Psoas muscle (tissue), 8 donors: ENCODE measurements around the gene SIGLEC5. TPM values are rescaled to one million over a fixed set of nuclear protein-coding genes. Genes with fewer than 3 reads are reported as not detected.
A peak's percentile ranks its signal among the peaks of the same experiment; 100 is the strongest.

Source experiments
- ATAC-seq, 4 donors: fragments of 200-7000 bp; cut with Tn5 transposase; one replicate each; pipeline ENCODE4 v1.9.1; 2020; ENCODE audit warnings: moderate library complexity in 3 of 4, mild to moderate bottlenecking in 2 of 4
- DNase-seq, 2 donors: peaks; one replicate each; pipeline ENCODE4 v3.0.0-alpha.2; 2020
- H3K27ac ChIP-seq: fragments of 200-600 bp; one replicate; pipeline ENCODE4 v1.8.0; 2022
- H3K27me3 ChIP-seq, 3 donors: fragments of 200-600 bp in 1 of 3; one replicate each; pipeline versions ENCODE4 v1.6.1 to v1.8.0; 2013 to 2022; ENCODE audit warnings: low read length in 2 of 3, mild to moderate bottlenecking in 2 of 3, moderate library complexity in 1 of 3; ENCODE audit not compliant: insufficient read depth in 3 of 3
- H3K36me3 ChIP-seq, 2 donors: fragments of 200-600 bp in 1 of 2; one replicate each; pipeline versions ENCODE4 v1.6.1 to v1.8.0; 2013 to 2022; ENCODE audit warnings: low read depth in 1 of 2, mild to moderate bottlenecking in 1 of 2, moderate library complexity in 1 of 2; ENCODE audit not compliant: insufficient read depth in 1 of 2
- H3K4me1 ChIP-seq: fragments of 200-600 bp; one replicate; pipeline ENCODE4 v1.8.0; 2022
- H3K4me3 ChIP-seq: fragments of 200-600 bp; one replicate; pipeline ENCODE4 v1.8.0; 2022; ENCODE audit warnings: mild to moderate bottlenecking
- H3K9me3 ChIP-seq: fragments of 200-600 bp; one replicate; pipeline ENCODE4 v1.8.0; 2022
- WGBS, 3 donors: extraction: QIAGEN DNeasy Blood & Tissue Kit; methylation state at CpG; one replicate each; pipeline versions ENCODE4 v1.1.6 to v1.1.7; 2013; 5-methylcytosine and 5-hydroxymethylcytosine counted together
- intact Hi-C, 2 donors: fragments of 100-400 bp; cut with DNase I; formaldehyde crosslinking; loops; one replicate each; pipeline versions ENCODE4 v1.11.0 to v1.14.2; 2022
- polyA plus RNA-seq, 3 donors: library from polyadenylated mRNA; stranded (reverse); fragments of 200-250 nt; gene quantifications; one replicate each; pipeline ENCODE4 v1.2.3, GENCODE V29; 2013
- total RNA-seq, 4 donors: library from RNA; stranded (reverse); fragmentation: NEBNext Ultra II Directional in 2 of 4; extraction: Animal tissue kit (Norgen Biotek cat#: 25700) in 2 of 4; gene quantifications; one replicate each; pipeline versions ENCODE4 v1.2.1 to v1.2.4, GENCODE V29; 2021 to 2023
- TF ChIP-seq, protein P1 (sequence below): fragments of 200-600 bp; IDR thresholded peaks from one replicate; pipeline ENCODE4 v1.8.0; 2022; ENCODE audit warnings: antibody characterized with exemption
- donor health status: healthy with polysubstance abuse.
- donor health status: DM: no; HTN: no; CAD: no; lungs with moderate emphysema.
- donor health status: Bipolar disorder and iron deficiency.
- donor health status: healthy.
- donor health status: DM: yes; HTN: yes; CAD: no.
- donor health status: DM: no; HTN: no; CAD: no.
- donor health status: DM: no; HTN: no; CAD: no.
- donor health status: DM: yes; HTN: yes; CAD: no.

Gene SIGLEC5
- total and polyA plus RNA-seq, 7 donors: 0.01 to 0.65 (median 0.56) TPM; not detected in 4

DNA sequence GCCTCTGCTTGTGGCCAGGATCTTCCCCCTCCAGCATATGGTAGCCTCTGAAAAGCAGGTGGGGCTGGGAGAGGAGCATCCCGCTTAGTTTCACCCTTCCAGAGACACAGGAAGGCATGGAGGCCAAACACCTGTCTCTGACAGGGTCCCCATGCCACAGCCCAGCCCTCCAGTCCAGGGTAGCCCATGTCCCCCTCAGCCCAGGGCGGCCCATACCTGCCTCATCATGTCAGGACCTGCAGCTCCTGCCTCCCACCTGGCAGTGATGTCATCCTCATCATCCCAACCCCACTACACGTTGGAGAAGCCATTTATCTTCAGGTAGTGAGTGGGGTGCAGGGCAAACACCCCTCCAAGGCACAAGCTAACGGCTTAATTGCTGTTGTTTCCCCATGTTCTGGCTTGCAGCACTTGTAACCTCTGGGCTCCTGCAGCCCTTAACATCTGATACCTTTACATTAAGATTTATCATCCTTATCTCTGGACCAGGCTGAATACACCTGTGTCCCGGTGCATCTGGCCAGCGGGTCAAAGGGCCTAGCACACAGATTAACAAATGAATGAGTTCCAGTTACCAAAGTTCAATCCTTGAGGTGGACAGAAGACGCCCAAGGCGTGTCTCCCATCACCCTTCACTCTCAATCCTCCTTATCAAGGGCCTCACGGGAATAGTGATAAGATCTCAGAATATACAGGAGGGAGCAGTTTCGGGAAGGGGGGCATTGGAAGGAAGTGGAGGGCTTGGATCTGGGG, 36.9 kb downstream of the SIGLEC5 start:
- intact Hi-C loops: loop anchor here in 1 of 2 donors (2.0 to 5.0 kb wide), 2 partner anchors 21 to 481 kb away; no protein-coding TSS in a partner anchor
- 26 to 35% (median 30%) methylated on average over 10 of the region's 10 CpGs for WGBS, 3 donors
- H3K27ac ChIP-seq: no peak overlapping the region
- H3K9me3 ChIP-seq: peaks cover 14% of the 10 kb centered on the region
- H3K27me3 ChIP-seq: peaks cover 0 to 2% (median 0%) of the 10 kb centered on the region in 3 donors
- H3K4me3 ChIP-seq: peak overlapping the region; percentile 81
- peaks cover 2 to 4% of the 10 kb centered on the region in 2 donors for H3K36me3 ChIP-seq
- DNase-seq (no peak), ATAC-seq (no peak)
- H3K4me1 ChIP-seq: peaks cover 6% of the 10 kb centered on the region
- TF ChIP-seq, protein P1, sequence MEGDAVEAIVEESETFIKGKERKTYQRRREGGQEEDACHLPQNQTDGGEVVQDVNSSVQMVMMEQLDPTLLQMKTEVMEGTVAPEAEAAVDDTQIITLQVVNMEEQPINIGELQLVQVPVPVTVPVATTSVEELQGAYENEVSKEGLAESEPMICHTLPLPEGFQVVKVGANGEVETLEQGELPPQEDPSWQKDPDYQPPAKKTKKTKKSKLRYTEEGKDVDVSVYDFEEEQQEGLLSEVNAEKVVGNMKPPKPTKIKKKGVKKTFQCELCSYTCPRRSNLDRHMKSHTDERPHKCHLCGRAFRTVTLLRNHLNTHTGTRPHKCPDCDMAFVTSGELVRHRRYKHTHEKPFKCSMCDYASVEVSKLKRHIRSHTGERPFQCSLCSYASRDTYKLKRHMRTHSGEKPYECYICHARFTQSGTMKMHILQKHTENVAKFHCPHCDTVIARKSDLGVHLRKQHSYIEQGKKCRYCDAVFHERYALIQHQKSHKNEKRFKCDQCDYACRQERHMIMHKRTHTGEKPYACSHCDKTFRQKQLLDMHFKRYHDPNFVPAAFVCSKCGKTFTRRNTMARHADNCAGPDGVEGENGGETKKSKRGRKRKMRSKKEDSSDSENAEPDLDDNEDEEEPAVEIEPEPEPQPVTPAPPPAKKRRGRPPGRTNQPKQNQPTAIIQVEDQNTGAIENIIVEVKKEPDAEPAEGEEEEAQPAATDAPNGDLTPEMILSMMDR: no peak

DNA sequence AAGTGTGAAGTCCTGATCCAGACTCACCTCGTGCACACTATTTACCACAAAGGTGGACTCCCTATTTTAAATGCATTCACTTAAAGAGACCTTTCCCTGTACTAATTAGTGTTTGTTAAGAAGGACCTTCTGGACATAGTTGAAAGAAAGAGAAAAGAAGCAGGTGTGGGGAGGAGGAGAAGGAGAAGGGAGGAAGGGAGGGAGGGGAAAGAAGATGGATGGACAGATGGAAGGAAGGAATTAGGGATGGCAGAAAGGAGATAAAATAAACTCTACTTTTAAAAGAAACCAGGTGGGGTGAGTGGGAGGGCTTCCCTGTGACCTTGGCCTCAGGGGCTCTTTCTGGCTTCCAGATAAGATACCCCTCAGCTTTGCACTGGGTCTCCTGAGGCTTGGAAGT, 37.7 kb downstream of the SIGLEC5 start:
- no peak for DNase-seq
- peaks cover 22% of the 10 kb centered on the region for H3K9me3 ChIP-seq
- H3K27ac ChIP-seq: no peak overlapping the region
- no peaks in the 10 kb centered on the region for H3K27me3 ChIP-seq
- WGBS, 3 donors: 76 to 81% (median 78%) methylated on average over 1 of the region's 1 CpG
- TF ChIP-seq, protein P1: no peak
- H3K4me3 ChIP-seq: no peak overlapping the region
- H3K36me3 ChIP-seq: peaks cover 9 to 12% of the 10 kb centered on the region in 2 donors
- no peak for ATAC-seq
- intact Hi-C loops: loop anchor here in 1 of 2 donors (2.0 to 5.0 kb wide), 2 partner anchors 20 to 480 kb away; no protein-coding TSS in a partner anchor
- H3K4me1 ChIP-seq: peaks cover 6% of the 10 kb centered on the region

DNA sequence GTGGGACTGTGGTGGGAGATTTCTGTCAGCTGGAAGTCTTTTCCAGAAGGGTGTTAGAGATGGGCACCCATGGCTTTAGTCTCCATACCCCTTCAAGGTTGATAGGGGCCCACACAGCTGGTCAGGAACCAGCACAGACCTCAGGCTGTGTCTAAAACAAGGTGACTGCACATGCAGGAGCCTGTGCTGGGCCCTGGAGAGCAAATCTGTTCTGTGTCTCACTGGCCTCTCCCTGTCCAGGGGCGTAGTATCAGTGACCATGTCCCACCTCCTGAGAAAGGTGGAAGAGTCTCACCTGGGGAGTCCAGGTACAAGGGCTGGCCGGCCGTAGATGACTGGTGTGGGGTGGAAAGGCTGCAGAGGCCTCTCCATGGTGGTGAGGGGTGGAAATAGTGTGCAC, 39.8 kb downstream of the SIGLEC5 start:
- no peak for DNase-seq
- Histone ChIP-seq H3K27ac (no peak overlapping the region), H3K27me3 (no peaks in the 10 kb centered on the region), H3K36me3 (peaks cover 23 to 32% of the 10 kb centered on the region in 2 donors), H3K4me3 (no peak overlapping the region), H3K9me3 (peaks cover 30% of the 10 kb centered on the region), H3K4me1 (peaks cover 6% of the 10 kb centered on the region)
- ATAC-seq: no peak
- intact Hi-C loops: loop anchor here in 1 of 2 donors (5.0 kb wide), 1 partner anchor 478 kb away; no protein-coding TSS in a partner anchor
- WGBS, 3 donors: 83 to 98% (median 95%) methylated on average over 3 of the region's 3 CpGs
- TF ChIP-seq, protein P1: no peak

DNA sequence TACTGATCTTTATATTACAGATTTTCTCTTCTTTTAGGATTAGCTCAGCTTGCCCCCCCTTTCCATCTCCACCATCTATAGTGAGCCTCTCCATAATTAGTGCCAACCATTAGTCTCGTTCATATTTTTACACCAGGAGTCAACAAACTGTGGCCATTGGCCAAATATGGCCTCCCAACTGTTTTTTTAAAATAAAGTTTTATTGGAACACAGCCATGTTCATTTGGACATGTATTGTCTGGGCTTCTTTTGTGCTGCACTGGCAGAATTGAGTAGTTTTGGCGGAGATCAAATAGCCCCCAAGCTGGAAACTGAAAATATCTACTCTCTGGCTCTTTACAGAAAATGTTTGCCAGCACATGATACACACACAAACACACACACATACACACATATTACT, 40.7 kb downstream of the SIGLEC5 start:
- 91 to 97% (median 95%) methylated on average over 2 of the region's 2 CpGs for WGBS, 3 donors
- no peak for DNase-seq
- TF ChIP-seq, protein P1: no peak

More for the DNA sequence above, 40.7 kb downstream of the SIGLEC5 start:
- peaks cover 6% of the 10 kb centered on the region for H3K4me1 ChIP-seq
- no peak overlapping the region for H3K4me3 ChIP-seq
- intact Hi-C loops: no loop called here
- no peak overlapping the region for H3K27ac ChIP-seq
- ATAC-seq: no peak
- H3K27me3 ChIP-seq: no peaks in the 10 kb centered on the region
- peaks cover 37% of the 10 kb centered on the region for H3K9me3 ChIP-seq
- H3K36me3 ChIP-seq: peaks cover 23 to 41% of the 10 kb centered on the region in 2 donors
